ENCODE data around the gene RPEL1. TPM values are rescaled to one million over a fixed set of nuclear protein-coding genes. Genes with fewer than 3 reads are reported as not detected.

The RPEL1 gene
- polyA plus RNA-seq, 2 of the 4 experiments (the other 2 are of a cell fraction), result 0.12 to 0.13 TPM

DNA sequence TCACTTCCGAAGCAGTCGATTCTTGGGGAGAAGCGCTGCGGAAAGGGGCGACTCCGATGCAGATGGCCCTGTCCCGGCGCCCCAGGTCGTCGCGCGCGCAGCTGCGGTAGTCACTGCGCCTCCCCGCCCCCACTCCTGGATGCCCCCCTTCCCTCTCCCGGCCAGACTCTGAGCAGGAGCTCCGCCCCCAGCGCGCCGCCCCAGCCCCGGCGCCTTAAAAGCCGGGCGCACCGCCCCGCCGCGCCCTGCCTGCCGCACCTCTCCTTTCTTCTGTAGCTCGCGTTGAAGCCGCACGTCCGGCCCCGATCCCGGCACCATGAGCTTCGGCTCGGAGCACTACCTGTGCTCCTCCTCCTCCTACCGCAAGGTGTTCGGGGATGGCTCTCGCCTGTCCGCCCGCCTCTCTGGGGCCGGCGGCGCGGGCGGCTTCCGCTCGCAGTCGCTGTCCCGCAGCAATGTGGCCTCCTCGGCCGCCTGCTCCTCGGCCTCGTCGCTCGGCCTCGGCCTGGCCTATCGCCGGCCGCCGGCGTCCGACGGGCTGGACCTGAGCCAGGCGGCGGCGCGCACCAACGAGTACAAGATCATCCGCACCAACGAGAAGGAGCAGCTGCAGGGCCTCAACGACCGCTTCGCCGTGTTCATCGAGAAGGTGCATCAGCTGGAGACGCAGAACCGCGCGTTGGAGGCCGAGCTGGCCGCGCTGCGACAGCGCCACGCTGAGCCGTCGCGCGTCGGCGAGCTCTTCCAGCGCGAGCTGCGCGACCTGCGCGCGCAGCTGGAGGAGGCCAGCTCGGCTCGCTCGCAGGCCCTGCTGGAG, 31.4 kb downstream of the RPEL1 start, which contains the start of gene INA (continued):
- TF ChIP-seq FOSL2 (IDR thresholded peaks at IDR 0.05) (no peak), FOSL2 (CRISPR knock-in tag; IDR thresholded peaks at IDR 0.05) (no peak), MYC (IDR thresholded peaks at IDR 0.05; ENCODE audit: borderline replicate concordance, low read length) (no peak), SMC3 (IDR thresholded peaks at IDR 0.05) (0 out of 3 replicates have a peak, but pooled peaks have one; percentile 16), GATA3 (IDR thresholded peaks at IDR 0.05; ENCODE audit: borderline replicate concordance) (no peak), EP300 (IDR thresholded peaks at IDR 0.05) (no peak), HDAC2 (IDR thresholded peaks at IDR 0.05) (no peak), EHF (CRISPR knock-in tag; IDR thresholded peaks at IDR 0.05) (no peak), JUN (IDR thresholded peaks at IDR 0.05) (peak in 1 of 2 experiments; percentile 51; a peak in 1 of 5 replicates), FOXS1 (CRISPR knock-in tag; IDR thresholded peaks at IDR 0.05) (no peak), MAZ (IDR thresholded peaks at IDR 0.05; ENCODE audit: borderline replicate concordance, low read depth, low read length) (no peak), RFX5 (IDR thresholded peaks at IDR 0.05) (no peak), PHF8 (IDR thresholded peaks at IDR 0.05; ENCODE audit: borderline replicate concordance, low read depth) (no peak), HEYL (CRISPR knock-in tag; IDR thresholded peaks at IDR 0.05) (no peak), ESRRA (IDR thresholded peaks at IDR 0.05; ENCODE audit: borderline replicate concordance, low read length) (no peak)
- TF ChIP-seq, protein P1, sequence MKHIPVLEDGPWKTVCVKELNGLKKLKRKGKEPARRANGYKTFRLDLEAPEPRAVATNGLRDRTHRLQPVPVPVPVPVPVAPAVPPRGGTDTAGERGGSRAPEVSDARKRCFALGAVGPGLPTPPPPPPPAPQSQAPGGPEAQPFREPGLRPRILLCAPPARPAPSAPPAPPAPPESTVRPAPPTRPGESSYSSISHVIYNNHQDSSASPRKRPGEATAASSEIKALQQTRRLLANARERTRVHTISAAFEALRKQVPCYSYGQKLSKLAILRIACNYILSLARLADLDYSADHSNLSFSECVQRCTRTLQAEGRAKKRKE (CRISPR knock-in tag; IDR thresholded peaks at IDR 0.05; ENCODE audit: low read depth), result no peak
- TF ChIP-seq, protein P2, sequence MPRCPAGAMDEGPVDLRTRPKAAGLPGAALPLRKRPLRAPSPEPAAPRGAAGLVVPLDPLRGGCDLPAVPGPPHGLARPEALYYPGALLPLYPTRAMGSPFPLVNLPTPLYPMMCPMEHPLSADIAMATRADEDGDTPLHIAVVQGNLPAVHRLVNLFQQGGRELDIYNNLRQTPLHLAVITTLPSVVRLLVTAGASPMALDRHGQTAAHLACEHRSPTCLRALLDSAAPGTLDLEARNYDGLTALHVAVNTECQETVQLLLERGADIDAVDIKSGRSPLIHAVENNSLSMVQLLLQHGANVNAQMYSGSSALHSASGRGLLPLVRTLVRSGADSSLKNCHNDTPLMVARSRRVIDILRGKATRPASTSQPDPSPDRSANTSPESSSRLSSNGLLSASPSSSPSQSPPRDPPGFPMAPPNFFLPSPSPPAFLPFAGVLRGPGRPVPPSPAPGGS (IDR thresholded peaks at IDR 0.05), result 0 out of 3 replicates have a peak, but pooled peaks have one; percentile 27
- TF ChIP-seq, protein P3, sequence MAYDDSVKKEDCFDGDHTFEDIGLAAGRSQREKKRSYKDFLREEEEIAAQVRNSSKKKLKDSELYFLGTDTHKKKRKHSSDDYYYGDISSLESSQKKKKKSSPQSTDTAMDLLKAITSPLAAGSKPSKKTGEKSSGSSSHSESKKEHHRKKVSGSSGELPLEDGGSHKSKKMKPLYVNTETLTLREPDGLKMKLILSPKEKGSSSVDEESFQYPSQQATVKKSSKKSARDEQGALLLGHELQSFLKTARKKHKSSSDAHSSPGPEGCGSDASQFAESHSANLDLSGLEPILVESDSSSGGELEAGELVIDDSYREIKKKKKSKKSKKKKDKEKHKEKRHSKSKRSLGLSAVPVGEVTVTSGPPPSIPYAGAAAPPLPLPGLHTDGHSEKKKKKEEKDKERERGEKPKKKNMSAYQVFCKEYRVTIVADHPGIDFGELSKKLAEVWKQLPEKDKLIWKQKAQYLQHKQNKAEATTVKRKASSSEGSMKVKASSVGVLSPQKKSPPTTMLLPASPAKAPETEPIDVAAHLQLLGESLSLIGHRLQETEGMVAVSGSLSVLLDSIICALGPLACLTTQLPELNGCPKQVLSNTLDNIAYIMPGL (CRISPR knock-in tag; IDR thresholded peaks at IDR 0.05; ENCODE audit: borderline replicate concordance), result no peak
- TF ChIP-seq, protein P4, sequence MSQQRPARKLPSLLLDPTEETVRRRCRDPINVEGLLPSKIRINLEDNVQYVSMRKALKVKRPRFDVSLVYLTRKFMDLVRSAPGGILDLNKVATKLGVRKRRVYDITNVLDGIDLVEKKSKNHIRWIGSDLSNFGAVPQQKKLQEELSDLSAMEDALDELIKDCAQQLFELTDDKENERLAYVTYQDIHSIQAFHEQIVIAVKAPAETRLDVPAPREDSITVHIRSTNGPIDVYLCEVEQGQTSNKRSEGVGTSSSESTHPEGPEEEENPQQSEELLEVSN (IDR thresholded peaks at IDR 0.05; ENCODE audit: borderline replicate concordance, low read depth), result peak; percentile 93
- TF ChIP-seq, protein P5, sequence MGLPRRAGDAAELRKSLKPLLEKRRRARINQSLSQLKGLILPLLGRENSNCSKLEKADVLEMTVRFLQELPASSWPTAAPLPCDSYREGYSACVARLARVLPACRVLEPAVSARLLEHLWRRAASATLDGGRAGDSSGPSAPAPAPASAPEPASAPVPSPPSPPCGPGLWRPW (IDR thresholded peaks at IDR 0.05), result no peak

DNA sequence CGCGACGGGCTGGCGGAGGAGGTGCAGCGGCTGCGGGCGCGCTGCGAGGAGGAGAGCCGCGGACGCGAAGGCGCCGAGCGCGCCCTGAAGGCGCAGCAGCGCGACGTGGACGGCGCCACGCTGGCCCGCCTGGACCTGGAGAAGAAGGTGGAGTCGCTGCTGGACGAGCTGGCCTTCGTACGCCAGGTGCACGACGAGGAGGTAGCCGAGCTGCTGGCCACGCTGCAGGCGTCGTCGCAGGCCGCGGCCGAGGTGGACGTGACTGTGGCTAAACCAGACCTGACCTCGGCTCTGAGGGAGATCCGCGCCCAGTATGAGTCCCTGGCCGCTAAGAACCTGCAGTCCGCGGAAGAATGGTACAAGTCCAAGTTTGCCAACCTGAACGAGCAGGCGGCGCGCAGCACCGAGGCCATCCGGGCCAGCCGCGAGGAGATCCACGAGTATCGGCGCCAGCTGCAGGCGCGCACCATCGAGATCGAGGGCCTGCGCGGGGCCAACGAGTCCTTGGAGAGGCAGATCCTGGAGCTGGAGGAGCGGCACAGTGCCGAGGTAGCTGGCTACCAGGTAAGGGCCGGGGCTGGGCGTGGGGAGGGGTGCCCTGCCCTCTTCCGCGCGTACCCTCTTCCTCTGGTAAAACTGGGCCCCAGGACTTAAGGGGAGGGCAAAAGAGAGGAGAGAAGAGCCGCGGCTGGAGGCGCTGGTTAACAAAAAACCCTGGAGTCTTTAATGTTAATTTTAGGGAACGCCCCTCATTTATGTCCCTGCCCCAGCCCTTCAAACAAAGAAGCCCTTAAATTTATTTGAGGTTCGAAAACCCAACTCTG, 32.2 kb downstream of the RPEL1 start:
- no peak for ATAC-seq
- 63% methylated on average over 71 of the region's 76 CpGs for WGBS (ENCODE audit: missing lambda C conversion rate)
- H3K27ac ChIP-seq, result peak overlapping the region; percentile 17 to 80; a peak in 4 of 6 replicates
- H3K4me2 ChIP-seq, result peak overlapping the region; percentile 90
- ChIA-PET CTCF (interaction anchor here (0.6 to 4.9 kb wide), 21 partner anchors 11 to 447 kb away, joined by 3 to 24 read pairs (median 4); partner anchors contain the start of genes CNNM2 and TAF5), POLR2A (interaction anchor here (0.6 to 2.2 kb wide), 5 partner anchors 23 to 85 kb away, joined by 3 to 22 read pairs (median 5); no protein-coding TSS in a partner anchor)
- DNase-seq (ENCODE audit: low read depth in 1 of 2, low spot score in 1 of 2), result no peak
- FAIRE-seq, result no peak
- 0 out of 3 replicates have a peak, but pooled peaks cover 2% of the 10 kb centered on the region for H3K9me3 ChIP-seq
- peak overlapping the region; percentile 55 for H3K4me3 ChIP-seq
- H3K4me1 ChIP-seq, result peaks cover 26% of the 10 kb centered on the region
- TF ChIP-seq JUN (IDR thresholded peaks at IDR 0.05) (no peak), PHF8 (IDR thresholded peaks at IDR 0.05; ENCODE audit: borderline replicate concordance, low read depth) (no peak), CHD2 (IDR thresholded peaks at IDR 0.05; ENCODE audit: low read length, partially characterized antibody) (no peak), CEBPB (IDR thresholded peaks at IDR 0.05) (no peak), RCOR1 (IDR thresholded peaks at IDR 0.05; ENCODE audit: low read depth, low read length) (no peak), POLR2A (IDR thresholded peaks at IDR 0.05; ENCODE audit: low read length) (no peak), NPAS2 (CRISPR knock-in tag; IDR thresholded peaks at IDR 0.05; ENCODE audit: borderline replicate concordance) (no peak), HOXA7 (CRISPR knock-in tag; IDR thresholded peaks at IDR 0.05) (no peak), CHD4 (IDR thresholded peaks at IDR 0.05; ENCODE audit: borderline replicate concordance) (no peak), SMC3 (IDR thresholded peaks at IDR 0.05) (no peak), HEYL (CRISPR knock-in tag; IDR thresholded peaks at IDR 0.05) (no peak), FOSL2 (IDR thresholded peaks at IDR 0.05) (no peak), FOSL2 (CRISPR knock-in tag; IDR thresholded peaks at IDR 0.05) (no peak)
- TF ChIP-seq, protein P4 (IDR thresholded peaks at IDR 0.05; ENCODE audit: borderline replicate concordance, low read depth), result no peak
